Right forelimb (tissue), 1 donor: ENCODE data around the gene RHAG.

Source experiments
- DNase-seq: peaks from one replicate; pipeline ENCODE4 v3.0.0-alpha.2; 2018

Gene RHAG

DNA sequence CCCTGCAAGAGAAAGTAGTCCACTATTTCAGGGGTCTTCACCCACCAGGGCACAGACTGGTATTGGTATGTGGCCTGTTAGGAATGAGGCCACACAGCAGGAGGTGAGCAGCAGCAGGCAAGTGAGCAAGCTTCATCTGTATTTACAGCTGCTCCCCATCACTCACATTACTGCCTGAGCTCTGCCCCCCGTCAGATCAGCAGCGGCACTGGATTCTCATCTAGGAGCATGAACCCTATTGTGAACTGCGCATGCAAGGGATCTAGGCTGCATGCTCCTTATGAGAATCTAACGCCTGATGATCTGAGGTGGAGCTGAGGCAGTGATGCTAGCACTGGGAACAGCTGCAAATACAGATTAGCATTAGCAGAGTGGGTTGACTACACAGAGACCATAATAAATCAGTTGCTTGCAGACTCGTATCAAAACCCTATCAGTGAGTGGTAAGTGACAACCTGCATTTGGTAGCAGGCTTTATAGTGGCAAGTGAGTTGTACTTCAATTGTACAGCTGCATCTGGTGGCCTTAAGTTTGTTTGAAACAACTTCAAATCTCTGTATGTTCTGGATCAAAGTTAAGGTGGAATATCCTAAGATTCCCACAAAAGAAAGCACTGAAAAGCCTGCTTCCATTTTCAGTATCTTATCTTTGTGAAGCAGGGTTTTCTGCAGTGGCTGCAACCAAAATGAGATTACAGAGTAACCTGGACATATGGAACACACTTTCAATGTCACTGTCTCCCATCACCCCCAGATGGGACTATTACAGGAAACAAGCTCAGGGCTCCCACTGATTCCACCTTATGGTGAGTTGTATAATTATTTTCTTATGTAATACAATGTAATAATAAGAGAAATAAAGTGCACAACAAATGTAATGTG is 73.4 kb downstream of the RHAG start:
- DNase-seq: no peak

DNA sequence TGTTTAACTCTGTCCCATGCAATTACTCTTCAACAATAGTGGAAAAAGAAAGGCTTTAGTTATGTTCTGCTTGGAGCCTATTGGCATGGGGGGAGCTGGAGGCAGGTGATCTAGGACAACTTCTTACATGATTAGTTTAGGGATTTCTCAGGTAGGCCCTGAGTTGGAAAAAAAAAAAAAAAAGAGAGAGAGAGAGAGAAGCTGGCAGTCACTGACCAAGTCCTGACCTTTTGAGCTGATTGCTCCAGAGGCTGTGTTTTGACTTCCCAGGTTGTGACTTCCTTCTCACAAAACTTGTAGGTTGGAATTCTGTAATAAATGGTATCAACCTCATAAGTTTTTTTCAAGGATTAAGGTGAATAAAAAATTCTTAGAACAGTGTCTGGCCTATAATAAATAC is 78.4 kb downstream of the RHAG start:
- no peak for DNase-seq

DNA sequence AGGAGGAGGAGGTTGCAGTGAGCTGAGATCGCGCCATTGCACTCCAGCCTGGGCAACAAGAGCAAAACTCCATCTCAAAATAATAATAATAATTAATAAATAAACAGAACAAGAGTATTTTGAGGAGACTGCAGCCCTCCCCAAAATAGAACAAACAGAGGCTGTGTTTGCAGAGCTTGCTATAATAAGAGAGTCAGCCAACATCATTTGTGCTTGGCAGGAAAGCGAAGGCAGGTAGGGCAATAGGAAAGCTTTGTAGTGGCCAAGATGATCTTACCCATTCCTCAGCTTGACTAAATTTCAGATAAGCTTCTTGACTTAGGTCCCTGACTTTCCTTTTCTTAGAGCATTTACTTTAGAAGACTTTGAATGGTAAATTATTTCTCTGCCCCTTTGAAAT is 79.5 kb downstream of the RHAG start:
- no peak for DNase-seq

DNA sequence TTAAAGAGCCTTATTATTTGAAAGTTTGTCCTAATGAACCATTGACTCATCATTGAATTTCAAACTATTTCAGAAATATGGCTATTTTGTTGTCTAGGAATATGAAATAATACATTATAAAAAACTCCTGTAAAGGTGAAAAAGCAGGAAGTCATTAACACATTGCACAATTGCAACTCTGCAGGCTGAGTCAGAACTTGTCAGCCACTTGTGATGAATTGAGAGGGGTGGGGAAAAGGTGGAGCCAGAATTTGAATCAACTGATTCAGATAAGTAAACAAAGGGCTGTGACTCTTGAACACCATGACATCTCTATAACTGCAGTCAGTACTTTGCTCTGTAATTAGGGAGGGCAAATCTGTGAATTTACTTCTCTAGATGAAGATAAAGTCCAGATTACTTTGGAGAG is 80.2 kb downstream of the RHAG start:
- DNase-seq: no peak

DNA sequence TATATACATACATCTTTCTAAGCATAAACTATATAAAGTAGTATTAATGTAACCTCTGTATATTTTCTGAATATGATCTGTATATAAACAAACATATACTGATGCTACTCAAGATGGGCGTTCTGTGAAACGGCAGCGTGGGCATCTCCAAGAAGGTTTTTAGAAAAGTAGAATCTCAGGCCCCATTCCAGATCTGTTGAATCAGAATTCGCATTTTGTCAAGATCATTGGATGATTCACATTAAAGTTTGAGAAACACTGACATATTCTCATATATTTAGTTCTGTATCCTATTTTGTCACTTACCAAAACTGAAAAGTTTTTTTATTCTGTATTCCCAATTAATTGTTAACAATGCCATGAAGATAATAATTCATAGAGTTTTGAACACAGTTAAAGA is 80.7 kb downstream of the RHAG start:
- DNase-seq: no peak
